Ovary (tissue), 9 donors: ENCODE results near the gene SHB. TPM values are rescaled to one million over a fixed set of nuclear protein-coding genes. Genes with fewer than 3 reads are reported as not detected.

Experiments
- DNase-seq, 5 donors: peaks; one replicate each; pipeline ENCODE4 v3.0.0-alpha.2; 2019 to 2020
- H3K27ac ChIP-seq, 2 donors: fragments of 200-600 bp; one replicate each; pipeline versions ENCODE4 v1.5.1 to v1.8.0; 2019 to 2022
- H3K27me3 ChIP-seq: fragments of 200-600 bp; one replicate; pipeline ENCODE4 v1.8.0; 2022
- H3K36me3 ChIP-seq: fragments of 200-600 bp; sonication (generic); one replicate; pipeline ENCODE4 v1.5.1; 2019
- H3K4me1 ChIP-seq: one replicate; pipeline ENCODE4 v1.8.1; 2013; ENCODE audit warnings: mild to moderate bottlenecking, moderate library complexity; ENCODE audit not compliant: insufficient read depth
- H3K4me3 ChIP-seq: fragments of 200-600 bp; sonication (generic); one replicate; pipeline ENCODE4 v1.5.1; 2017
- H3K9me3 ChIP-seq, 2 donors: fragments of 200-600 bp in 1 of 2; sonication (generic) in 1 of 2; one replicate each; pipeline versions ENCODE4 v1.5.1 to v1.8.1; 2013 to 2019; ENCODE audit warnings: mild to moderate bottlenecking in 1 of 2, moderate library complexity in 1 of 2
- EP300 ChIP-seq: sonication (generic); formaldehyde crosslinking; IDR thresholded peaks from one replicate; pipeline ENCODE4 v1.6.1; 2017; ENCODE audit warnings: antibody characterized with exemption
- POLR2A ChIP-seq: fragments of 450-650 bp; IDR thresholded peaks from one replicate; pipeline ENCODE4 v1.6.1; 2017; ENCODE audit warnings: antibody characterized with exemption, mild to moderate bottlenecking, moderate library complexity
- WGBS, 3 donors: extraction: QIAGEN DNeasy Blood & Tissue Kit in 1 of 3; methylation state at CpG; one replicate each; pipeline versions ENCODE4 v1.1.5 to v1.1.7; 2013 to 2017; 5-methylcytosine and 5-hydroxymethylcytosine counted together
- intact Hi-C, 4 donors: fragments of 100-400 bp; cut with DNase I; formaldehyde crosslinking; loops; one replicate each; pipeline versions ENCODE4 v1.11.0 to v1.15.1; 2022 to 2023
- polyA plus RNA-seq, 2 donors: library from polyadenylated mRNA; stranded (reverse); fragments of 200-250 nt in 1 of 2; fragments of 350-450 nt in 1 of 2; fragmentation: Illumina TruSeq in 1 of 2; extraction: RNeasy Lipid Tissue Mini Kit (QIAGEN cat#74804) in 1 of 2; gene quantifications; one replicate each; pipeline ENCODE4 v1.2.3, GENCODE V29; 2013 to 2014
- total RNA-seq, 7 donors: library from RNA; depleted of rRNA in 2 of 7; stranded (reverse); fragments of >200 nt in 2 of 7; fragmentation: NEBNext Ultra II Directional in 3 of 7; extraction: Animal tissue kit (Norgen Biotek cat#: 25700) in 3 of 7; gene quantifications; one replicate each; pipeline versions ENCODE4 v1.1.0 to v1.2.4, GENCODE V29; 2016 to 2023
- TF ChIP-seq, protein P1 (sequence below), 3 donors: fragments of 450-650 bp in 2 of 3; fragments of 200-600 bp in 1 of 3; IDR thresholded peaks; one replicate each; pipeline versions ENCODE4 v1.5.1 to v1.8.0; 2016 to 2022; ENCODE audit warnings: antibody characterized with exemption in 3 of 3, mild to moderate bottlenecking in 1 of 3
- donor health status: DM: no; HTN: no; CAD: no; lungs with moderate emphysema.
- donor health status: DM: no; HTN: no; CAD: no.
- donor health status: Bipolar disorder and iron deficiency.
- donor health status: DM: yes; HTN: yes; CAD: no.
- donor health status: DM: no; HTN: no; CAD: no.
- donor health status: DM: yes; HTN: yes; CAD: no.

The SHB gene
- total and polyA plus RNA-seq, 9 donors, result 3.5 to 23.8 (median 9.0) TPM

DNA sequence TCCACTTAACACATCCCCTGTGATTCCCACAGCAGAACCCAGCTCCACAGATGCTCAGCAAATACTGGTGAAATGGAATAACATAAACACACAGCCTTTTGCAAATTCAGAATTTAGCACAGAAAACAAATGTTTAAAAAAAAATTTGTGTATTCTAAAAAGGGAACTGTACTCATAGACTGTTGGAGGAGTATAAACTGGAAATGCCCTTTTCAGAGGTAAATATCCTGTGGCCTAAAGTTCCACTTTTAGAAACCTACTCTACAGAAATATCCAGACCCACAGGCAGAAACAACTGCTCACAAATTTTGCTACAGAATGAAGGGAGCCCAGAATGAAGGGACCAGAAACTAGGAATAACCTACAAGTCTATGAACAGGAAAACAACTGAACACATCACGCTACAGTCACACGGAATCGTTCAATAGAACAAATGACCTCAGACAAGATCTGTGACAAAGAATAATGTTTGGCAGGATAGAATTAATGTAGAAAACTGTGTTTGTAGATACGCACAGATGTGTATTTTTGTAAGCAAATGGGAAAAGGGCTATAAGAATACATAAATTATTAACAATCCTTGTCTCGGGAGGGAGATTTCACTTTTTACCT, 78.5 kb downstream of the SHB start:
- intact Hi-C loops, result no loop called here
- 68 to 76% (median 74%) methylated on average over 5 of the region's 5 CpGs for WGBS, 3 donors
- Histone ChIP-seq H3K27me3 (no peaks in the 10 kb centered on the region), H3K4me1 (peaks cover 3% of the 10 kb centered on the region), H3K9me3 (no peaks in the 10 kb centered on the region), H3K27ac (no peak overlapping the region), H3K4me3 (no peak overlapping the region), H3K36me3 (no peaks in the 10 kb centered on the region)
- TF ChIP-seq EP300 (no peak), POLR2A (no peak)
- TF ChIP-seq, protein P1, sequence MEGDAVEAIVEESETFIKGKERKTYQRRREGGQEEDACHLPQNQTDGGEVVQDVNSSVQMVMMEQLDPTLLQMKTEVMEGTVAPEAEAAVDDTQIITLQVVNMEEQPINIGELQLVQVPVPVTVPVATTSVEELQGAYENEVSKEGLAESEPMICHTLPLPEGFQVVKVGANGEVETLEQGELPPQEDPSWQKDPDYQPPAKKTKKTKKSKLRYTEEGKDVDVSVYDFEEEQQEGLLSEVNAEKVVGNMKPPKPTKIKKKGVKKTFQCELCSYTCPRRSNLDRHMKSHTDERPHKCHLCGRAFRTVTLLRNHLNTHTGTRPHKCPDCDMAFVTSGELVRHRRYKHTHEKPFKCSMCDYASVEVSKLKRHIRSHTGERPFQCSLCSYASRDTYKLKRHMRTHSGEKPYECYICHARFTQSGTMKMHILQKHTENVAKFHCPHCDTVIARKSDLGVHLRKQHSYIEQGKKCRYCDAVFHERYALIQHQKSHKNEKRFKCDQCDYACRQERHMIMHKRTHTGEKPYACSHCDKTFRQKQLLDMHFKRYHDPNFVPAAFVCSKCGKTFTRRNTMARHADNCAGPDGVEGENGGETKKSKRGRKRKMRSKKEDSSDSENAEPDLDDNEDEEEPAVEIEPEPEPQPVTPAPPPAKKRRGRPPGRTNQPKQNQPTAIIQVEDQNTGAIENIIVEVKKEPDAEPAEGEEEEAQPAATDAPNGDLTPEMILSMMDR (IDR thresholded peaks at IDR 0.05), result no peak
- DNase-seq, result no peak

DNA sequence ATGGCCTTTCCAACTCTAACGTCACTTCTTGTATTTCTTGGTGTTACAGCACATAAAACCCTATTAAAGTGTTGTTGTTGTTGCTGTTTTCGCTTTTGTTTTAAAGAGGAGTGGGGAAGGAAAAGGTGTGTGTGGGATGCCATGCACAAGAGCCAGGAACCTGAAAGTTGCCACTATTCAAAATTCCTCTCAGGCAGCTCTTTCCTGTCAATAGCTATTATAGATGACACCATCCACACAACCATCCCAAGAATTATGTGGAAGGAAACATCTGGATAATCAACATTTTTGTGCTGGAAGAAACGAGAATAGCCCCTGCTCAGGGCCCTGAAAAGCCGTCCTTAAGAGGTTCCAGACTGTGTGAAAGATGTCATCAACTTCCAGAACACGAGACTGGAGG, 79.3 kb downstream of the SHB start:
- H3K27me3 ChIP-seq, result no peaks in the 10 kb centered on the region
- H3K9me3 ChIP-seq, result no peaks in the 10 kb centered on the region
- no peak overlapping the region for H3K27ac ChIP-seq
- intact Hi-C loops, result loop anchor here in 1 of 4 donors (5.0 kb wide), 1 partner anchor 33 kb away; no protein-coding TSS in a partner anchor
- H3K36me3 ChIP-seq, result no peaks in the 10 kb centered on the region
- H3K4me1 ChIP-seq, result no peaks in the 10 kb centered on the region
- DNase-seq, result no peak
- H3K4me3 ChIP-seq, result no peak overlapping the region
- 86 to 91% (median 91%) methylated on average over 5 of the region's 5 CpGs for WGBS, 3 donors
- TF ChIP-seq POLR2A (no peak), EP300 (no peak)
- TF ChIP-seq, protein P1 (IDR thresholded peaks at IDR 0.05), result no peak

DNA sequence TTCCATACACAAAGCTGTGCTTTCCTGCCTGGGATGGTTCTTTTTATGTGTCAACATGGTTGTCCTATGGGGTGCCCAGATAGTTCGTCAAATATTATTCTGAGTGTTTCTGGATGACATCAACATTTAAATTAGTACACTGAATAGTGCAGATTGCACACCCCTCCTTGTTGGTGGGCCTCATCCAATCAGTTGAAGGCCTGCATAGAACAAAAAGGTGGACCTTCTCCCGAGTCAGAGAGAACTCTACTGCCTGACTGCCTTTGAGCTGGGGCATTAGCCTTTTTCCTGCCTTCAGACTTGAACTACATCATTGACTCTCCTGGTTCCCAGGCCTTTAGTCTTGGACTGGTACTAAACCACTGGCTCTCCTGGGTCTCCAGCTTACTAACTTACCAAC, 80.4 kb downstream of the SHB start:
- H3K27ac ChIP-seq, result no peak overlapping the region
- no peaks in the 10 kb centered on the region for H3K9me3 ChIP-seq
- H3K4me3 ChIP-seq, result no peak overlapping the region
- no peaks in the 10 kb centered on the region for H3K36me3 ChIP-seq
- TF ChIP-seq POLR2A, result no peak
- no peak for TF ChIP-seq EP300
- TF ChIP-seq, protein P1 (IDR thresholded peaks at IDR 0.05), result no peak
- no peaks in the 10 kb centered on the region for H3K4me1 ChIP-seq
- DNase-seq, result no peak
- 46 to 78% (median 77%) methylated on average over 2 of the region's 2 CpGs for WGBS, 3 donors
- H3K27me3 ChIP-seq, result no peaks in the 10 kb centered on the region
- intact Hi-C loops, result loop anchor here in 1 of 4 donors (5.0 kb wide), 1 partner anchor 34 kb away; no protein-coding TSS in a partner anchor

DNA sequence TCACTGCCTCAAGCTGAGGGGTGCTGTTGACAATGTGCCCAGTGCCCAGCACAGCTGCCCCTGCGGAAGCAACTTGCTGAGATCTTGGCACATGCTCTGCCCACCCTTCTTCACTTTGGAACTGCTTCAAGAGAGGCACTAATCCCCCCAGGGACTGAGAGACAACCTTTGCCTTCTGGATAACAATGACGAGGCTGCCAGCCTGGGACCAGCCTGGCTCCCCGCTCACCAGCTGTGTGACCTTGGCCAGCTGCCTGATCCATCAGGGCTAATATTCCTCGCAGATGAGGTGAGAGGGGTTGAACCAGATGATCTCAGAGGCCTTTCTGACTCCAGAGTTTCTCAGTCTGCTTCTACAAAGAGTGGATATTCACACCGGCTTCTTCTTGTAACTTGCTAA, 81.0 kb downstream of the SHB start:
- no peak for DNase-seq
- TF ChIP-seq EP300 (no peak), POLR2A (no peak)
- TF ChIP-seq, protein P1 (IDR thresholded peaks at IDR 0.05), result no peak

More for the DNA sequence above, 81.0 kb downstream of the SHB start:
- no peaks in the 10 kb centered on the region for H3K36me3 ChIP-seq
- H3K9me3 ChIP-seq, result no peaks in the 10 kb centered on the region
- 72 to 79% (median 75%) methylated on average over 5 of the region's 5 CpGs for WGBS, 3 donors
- no peaks in the 10 kb centered on the region for H3K4me1 ChIP-seq
- H3K27ac ChIP-seq, result no peak overlapping the region
- intact Hi-C loops, result loop anchor here in 1 of 4 donors (5.0 kb wide), 1 partner anchor 34 kb away; no protein-coding TSS in a partner anchor
- H3K27me3 ChIP-seq, result no peaks in the 10 kb centered on the region
- H3K4me3 ChIP-seq, result no peak overlapping the region
